ENCODE data around the gene HOTAIR.

Gene HOTAIR

DNA sequence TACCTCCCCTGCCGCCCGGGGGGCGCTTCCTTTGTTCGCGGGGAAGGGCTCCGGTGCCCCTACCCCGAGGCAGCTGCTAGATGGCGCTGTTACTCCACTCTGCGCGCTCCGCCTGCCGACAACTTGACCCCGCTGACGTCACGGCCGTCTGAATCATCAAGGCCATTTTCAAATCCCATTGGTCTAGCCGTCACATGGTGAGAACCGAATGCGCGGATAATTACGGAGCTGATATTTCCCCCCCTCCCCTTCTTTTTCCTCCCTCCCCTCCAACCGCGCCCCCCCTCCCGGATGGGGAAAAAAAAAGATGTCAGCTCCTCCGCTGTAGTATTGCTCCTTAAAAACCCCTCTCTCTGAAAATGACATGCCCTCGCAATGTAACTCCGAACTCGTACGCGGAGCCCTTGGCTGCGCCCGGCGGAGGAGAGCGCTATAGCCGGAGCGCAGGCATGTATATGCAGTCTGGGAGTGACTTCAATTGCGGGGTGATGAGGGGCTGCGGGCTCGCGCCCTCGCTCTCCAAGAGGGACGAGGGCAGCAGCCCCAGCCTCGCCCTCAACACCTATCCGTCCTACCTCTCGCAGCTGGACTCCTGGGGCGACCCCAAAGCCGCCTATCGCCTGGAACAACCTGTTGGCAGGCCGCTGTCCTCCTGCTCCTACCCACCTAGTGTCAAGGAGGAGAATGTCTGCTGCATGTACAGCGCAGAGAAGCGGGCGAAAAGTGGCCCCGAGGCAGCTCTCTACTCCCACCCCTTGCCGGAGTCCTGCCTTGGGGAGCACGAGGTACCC, 10.3 kb upstream of the HOTAIR start, which contains the start of gene HOXC10:
HOXC10 (plus strand) TSS at position 246 of the 791 bp plus-strand sequence; CDS start at position 360, 114 bp downstream.
- DNase-seq, result peak; percentile 98

DNA sequence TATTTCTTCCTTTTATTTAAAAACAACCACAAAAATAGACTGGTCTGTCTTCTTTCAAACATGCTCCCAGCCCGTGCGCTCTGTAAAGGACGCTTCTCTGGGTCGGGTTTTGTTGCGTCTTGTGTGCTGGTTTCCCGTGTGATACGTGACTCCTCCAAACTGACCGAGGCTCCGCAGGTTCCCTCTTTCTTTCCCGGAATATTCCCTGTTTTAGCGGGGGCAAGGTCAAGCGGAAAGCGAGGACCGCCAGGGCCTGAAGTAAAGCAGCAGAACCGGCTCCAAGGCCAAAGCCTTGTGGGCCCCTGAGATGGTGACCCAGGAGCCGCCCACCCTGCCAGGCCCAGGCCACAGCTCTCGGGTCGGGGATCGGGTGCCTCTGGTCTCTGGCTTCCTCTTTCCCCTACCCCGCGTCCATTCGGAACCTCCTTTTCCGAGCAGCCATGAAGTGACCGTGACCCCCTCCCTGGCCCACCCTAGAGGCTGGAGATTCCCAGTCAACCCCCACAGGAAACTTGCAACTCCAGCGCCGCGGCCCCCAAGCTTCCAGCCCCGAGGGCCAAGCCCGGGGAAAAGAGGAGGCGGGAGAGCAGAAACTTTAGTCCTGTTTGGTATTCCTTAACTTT, 9.3 kb upstream of the HOTAIR start:
- DNase-seq, result no peak

DNA sequence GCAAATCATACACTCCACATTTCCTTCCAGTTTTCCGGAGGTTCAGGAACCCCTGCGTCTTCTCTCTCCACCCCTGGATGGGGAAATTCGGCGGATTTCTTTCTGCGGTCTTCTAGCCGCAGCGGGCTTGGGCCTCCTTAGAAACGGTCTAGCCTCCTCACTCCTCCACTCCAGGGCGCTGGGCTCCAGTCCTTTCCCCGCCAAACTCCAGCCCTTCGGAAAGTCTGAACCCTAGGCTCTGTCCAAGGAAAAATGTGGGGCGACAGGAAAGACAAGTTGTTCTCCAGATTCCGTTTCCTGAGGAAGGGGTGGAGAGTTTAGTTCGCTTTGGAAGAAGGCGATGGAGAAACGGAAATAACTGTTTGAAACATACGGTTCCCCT, 8.8 kb upstream of the HOTAIR start:
- DNase-seq, result no peak

DNA sequence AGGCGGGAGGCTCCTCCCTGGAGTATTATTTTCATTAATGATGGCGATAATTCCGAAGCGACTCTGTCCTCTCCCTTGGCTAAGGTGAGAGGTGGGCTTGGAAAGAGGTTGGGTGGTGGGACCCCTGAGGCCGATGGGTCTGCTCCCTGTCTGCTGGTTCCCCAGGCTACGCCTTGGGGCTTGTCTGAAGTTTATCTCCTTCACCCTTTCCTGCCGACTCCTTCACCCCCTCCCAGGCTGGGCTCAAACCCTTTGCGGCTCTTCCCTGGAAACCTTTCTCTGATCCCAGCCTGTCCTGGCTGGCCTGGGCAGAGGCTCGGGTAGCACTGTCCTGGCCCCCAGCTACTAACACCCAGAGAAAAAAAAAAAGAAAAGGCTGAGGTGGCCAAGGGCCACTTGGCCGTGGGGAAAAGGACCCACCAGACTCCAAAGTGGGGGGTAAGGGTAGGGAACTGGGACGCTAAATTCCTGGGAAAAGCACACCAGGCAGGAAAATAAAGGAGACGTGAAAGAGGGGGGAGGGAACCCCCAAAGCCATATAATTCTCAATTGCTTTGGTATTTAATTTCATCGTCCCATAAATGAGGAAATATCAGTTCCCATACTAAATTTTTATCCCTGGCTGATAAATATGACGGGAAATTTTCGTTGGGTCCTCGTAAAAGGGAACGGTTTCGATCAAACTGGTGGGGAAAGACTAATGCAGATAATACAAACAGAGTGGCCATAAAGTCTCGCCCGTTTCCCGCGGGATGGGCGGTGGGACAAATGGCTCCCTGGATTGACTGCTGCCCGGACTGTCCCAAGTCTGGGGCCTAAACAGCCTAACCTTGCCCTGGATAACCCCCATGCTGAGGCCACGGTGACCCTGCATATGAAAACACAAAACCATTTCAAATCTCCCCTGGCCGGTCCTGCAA, 8.2 kb upstream of the HOTAIR start:
- no peak for DNase-seq

DNA sequence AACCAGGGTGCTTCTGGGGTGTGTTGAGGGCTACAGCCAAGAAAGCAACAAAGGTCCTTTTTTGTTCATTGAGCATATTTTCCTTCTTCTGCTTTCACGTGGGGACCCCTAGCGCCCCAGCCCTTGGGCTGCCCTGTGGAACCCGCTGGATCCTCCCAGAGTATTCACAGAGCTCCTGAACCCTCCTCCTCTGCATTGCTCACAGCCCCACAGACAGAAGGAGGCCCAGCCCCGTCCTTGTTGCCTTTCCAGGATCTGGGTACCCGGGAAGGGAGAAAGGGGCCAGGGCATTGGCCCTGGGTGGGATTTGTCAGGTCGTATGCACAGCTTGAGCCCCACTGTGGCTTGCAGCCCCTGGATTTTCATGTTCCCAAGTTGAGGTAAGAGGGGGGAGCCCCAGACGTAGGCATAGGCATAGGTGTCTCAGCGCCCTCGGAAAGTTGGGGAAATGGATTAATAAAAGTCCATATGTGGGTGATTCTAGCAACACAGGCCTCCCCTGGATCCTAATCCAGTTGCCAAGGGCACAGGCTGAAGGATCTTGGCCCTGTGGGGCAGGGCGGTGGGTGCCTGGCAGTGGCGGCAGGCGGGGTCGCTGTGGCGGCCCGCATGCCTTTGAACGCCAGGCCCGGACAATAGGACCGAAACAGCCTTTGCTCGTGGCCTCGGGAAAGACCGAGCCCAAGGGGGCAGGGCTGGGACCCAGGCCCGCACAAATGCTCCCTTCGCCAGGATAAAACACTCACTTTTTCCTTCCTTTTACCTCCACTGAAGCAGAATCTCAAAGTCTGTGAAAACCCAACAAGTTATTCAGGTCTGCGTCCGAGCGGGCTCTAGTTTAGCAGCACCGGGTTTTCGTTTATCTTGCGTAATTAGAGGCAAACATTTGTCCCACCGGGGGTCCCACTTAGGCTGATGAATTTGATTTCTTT, 7.1 kb upstream of the HOTAIR start:
- DNase-seq, result no peak

DNA sequence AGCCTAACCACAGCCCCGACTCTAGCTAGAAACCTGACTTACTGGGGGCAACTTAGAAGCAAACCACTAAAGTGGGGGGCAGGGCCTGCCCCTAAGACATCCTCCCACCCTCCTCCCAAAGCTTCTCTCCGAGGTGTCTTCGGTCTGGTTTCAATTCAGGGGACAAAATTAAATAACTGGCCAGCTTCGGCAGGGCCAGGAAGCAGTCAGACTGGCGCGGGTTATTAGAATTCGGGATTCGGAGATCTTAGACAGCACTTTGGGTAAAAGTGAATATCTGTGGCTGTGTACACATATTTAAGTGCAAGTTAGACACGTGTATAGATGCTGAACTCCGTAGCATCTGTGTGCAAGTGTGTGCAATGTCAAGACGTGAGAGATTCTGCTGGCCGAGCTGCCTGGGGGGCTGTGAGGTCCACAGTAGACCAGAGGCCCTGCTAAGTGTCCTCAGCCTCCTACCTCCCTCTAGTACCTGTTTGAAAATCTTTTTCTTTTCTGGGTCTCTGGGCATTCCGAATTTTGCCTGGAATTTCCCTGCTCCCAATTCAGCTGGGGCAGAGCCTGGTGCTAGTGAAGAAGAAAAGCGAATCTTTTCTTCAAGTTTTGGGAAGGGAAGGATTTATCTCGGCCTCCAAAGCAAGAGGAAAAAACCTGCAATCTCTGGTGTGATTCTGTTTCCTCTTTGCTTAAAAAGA, 6.2 kb upstream of the HOTAIR start:
- DNase-seq, result no peak

DNA sequence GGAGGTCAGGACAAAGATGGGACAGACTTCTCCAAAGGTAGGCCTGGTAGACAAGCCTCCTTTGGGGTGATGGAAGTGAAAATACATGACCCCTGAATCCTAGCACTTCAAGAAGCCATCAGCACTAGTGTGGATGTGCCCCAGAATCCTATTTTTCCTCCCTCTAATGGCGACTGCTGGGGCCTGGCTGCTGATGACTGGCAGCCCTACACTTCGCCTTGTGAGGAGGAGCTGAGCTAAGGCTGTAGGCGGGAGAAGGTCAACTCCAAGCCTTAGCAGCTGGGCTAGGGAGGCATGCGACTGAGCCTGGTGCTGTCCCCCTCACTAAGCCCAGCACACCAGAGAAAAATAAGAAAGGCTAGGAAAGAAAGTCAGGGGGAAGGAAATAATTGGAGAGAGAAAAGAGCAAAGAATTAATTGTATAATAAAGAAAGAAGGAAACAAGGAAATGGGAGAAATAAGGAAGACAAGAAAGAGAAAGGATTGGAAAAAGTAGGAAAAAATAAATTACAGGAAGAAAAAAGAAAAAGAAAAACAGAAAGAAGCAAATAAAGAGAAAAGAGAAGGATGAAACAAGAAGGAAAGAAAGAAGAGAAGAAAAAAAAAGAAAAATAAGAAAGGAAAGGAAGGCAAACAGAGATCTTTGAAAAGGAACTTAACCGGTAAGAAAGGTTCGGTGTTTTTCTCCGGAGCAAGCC, 5.5 kb upstream of the HOTAIR start:
- no peak for DNase-seq

DNA sequence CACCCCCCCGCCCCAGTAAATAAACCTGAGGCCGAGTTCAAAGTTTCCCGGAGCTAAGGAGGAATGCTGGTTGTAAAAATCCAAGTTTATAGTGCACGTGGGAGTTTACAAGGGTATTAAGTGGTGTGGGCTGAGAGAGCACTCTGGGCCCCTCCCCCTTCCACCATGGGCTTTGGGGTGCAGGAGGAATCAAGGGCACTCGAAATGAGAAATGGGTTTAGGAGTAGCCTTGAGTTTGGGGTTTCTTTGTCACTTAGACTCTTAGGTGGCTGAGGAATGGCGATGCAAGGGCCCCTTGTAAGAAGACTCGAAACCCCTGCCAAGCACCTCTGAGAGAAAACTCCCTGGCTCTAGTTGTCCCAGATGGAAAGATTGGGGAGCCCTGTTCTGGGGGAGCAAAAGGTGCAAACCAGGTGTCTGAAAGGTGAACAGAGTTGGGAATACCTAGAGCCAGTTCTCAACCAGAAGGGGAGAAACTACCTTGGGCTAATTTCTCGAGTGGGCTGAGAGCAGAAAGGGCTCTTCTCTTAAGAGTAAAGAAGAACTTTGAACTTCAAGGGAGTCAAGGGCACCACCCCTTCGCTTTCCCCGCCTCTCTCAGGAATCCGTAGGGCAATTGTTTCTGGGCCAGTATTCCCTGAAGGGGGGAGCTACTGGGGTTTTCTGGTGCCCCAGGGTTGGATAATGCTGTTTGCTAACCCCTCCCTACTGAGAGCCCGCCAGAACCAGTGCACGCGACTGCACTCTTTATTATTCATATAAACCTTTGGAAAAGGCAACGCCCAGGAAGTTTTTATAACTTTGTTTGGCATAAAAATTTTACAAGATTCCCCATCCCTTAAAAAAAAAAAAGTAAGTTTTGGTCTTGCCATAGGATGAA, 4.0 kb upstream of the HOTAIR start:
- DNase-seq, result no peak

DNA sequence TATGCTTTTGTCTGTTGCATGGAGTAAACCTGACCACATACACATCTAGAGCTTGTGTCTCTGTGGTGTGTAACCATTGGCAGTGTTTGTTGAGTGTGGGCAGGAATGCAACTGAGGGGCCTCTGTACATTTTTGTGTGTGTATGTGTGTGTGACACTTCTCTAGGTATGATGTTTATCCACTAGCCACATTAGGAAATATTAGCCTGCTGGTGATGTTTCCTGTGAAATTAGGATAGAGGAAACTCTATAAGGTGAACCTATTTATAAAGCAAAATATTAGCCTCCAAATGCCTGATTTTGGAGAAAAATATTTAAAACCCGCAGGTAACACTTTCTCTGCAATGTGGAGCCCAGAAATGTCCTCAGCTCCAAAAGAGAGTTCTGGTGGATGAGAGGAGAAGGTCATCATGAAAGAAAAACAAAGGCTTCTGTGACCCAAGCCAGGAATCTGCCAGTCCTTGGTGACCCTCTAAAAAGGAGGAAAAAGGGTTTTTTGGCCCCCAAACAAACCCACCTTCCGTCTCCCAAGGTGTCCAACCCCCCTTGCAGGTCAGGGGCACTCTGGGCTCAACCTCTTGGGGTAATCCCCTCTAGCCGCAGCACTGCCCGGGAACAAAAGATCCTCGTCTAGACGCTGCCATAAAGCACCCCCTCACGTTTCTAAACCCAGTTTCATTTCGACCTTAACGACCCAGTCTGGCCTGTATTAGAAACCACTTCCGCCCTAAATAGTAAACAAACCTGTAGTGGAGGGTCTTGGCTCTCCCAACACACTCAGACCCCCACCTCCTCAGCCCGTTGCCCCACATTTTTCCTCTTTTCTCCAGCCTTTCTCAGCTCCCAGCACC, 3.1 kb upstream of the HOTAIR start:
- no peak for DNase-seq

DNA sequence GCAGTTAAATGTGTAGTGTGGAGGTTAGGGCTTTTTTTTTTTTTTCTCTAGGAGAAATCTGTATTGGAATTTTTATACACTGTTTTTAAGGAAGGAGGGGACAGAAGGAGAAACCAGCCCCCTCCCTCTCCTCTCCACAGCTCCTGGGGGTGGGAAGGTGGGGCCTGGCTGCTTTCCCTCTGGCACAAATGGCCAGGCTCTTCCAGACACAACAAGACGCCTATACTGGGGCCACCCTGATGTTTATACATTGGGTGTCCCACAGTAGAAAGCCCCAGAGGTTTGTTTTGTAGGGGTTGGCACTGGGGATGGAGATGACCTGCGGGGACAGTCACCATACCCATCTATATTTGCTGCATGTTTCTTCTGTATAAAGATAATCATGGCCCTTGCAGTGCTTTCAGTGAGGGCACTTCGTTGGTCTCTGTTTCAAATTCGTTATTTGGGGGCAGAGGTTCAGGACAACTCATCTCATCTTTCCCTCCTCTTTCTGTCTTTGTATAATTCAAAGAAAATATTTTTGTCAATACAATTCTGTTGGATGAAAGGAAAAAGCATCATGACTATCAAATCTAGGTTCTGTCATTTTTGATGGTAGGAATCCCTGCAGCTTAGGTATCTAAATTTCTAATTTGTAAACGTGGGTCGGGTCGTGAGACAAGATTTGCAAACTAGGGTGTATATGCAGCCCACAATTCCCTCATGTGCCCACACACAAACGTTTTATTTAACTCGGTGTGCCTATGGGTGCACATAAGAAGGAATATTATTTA, 2.3 kb upstream of the HOTAIR start:
- no peak for DNase-seq

DNA sequence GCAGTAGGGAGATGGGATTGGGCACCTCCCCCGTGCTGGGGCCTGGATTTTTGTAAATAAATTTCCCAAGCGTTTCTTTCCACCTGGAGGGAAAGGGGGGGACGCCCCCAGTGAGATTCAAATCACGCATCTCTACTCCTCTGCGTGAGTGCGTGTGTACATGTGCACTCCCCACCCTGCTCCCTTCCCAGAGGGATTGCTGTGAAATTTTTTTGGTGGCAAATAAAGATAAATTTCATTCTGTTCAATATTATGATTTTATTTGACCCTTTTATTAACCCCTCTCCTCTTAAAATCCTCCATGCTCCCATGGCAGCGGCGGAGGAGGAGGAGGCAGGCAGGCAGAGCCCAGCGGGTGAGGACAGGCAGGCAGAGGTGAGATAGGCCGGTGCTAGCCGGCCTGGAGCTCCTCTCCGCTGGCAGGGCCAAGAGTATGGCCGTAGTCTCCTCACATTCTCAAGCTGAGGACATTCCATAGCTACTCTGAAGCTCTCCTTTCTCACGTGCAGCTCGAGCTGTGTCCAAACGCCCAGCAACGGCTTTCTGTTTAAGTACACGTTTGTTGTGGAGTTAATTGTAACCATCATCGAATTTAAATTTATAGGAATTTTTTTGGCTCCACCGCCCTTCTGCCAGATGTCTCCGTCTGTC, 1.5 kb upstream of the HOTAIR start:
- DNase-seq, result peak; percentile 84

DNA sequence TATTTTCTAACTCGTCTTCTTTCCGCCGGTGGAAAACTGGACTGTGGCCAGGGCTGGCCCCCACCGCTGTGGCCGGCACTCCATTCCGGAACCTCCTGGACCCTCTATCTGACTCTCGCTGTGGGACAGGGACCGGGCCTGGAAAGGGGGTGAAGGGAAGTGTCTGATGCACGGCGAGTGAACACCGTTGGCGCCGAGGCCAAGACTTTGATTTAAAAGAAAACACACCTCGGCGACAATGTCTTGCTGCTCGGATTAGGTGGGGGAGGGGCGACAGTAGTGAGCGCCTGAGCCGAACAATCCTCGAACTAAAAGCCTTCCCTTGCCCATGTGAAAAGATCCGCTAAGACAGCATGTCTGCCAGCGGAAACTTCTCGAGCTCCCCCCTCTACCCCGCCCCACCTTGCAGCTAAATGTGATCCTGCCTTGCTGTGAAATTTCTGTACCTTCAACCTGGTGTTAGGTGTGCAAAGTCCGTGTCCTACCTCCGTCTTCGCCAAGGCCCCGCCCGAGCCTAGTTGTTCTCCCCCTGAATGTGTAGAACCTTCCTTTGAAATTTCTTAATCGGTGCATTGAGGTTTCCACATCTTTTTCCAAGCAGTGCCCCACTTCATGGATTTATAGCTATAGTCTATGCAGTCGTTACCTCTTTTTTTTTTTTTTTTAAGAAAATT, 862 bp upstream of the HOTAIR start:
- peak; percentile 44 for DNase-seq

DNA sequence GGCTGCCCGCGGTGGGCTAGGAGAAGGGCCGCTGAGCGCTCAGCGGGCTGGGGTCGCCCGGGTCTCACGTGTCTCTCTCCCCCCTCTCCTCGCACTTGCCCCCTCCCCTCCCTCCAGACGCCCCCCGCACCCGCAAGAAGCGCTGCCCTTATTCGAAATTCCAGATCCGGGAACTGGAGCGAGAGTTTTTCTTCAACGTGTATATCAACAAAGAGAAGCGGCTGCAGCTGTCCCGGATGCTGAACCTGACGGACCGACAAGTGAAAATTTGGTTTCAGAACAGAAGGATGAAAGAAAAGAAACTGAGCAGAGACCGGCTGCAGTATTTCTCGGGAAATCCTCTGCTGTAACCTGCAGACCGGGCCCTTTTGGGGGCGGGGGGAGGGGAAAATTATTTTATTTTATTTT, 314 bp upstream of the HOTAIR start:
- DNase-seq, result peak; percentile 50

DNA sequence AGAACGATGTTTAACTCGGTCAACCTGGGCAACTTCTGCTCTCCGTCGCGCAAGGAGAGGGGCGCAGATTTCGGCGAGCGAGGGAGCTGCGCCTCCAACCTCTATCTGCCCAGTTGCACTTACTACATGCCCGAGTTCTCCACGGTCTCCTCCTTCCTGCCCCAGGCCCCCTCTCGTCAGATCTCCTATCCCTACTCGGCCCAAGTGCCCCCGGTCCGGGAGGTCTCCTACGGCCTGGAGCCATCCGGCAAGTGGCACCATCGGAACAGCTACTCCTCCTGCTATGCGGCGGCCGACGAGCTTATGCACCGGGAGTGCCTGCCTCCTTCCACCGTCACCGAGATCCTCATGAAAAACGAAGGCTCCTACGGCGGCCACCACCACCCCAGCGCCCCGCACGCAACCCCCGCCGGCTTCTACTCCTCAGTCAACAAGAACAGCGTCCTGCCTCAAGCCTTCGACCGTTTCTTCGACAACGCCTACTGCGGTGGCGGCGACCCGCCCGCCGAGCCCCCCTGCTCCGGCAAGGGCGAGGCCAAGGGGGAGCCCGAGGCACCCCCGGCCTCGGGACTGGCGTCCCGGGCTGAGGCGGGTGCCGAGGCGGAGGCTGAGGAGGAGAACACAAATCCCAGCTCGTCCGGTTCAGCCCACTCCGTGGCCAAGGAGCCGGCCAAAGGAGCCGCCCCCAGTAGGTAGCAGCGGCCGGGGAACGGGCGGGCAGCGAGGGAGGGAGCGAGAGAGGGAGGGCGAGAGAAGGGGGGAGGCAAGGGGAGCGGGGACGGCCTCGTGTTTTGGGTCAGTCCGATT, 1.3 kb downstream of the HOTAIR start:
- peak; percentile 78 for DNase-seq

DNA sequence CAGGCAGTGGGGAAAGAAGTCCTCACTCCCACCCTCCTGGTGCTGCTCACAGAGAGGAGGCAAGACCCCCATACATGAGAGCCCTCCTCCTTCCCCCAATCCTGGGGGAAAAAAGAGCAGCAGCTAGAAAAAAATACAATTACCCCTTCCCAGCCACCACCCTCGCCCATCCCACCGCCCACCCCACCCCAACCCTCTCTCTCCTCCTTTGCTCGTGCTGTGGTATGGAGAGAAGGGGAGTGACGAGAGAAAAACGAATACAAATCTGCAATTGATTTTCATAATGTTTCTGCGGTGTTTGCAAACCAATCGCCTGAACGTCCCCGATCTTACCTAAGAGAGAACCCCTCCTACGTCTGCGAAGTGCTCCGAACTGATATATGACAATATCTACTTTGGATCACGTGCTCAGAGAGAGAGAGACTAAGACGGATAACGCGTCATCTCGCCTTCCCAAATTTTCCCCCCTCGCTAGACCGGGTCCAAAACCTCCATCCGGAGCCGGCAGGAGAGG, 2.0 kb downstream of the HOTAIR start, which contains the start of gene HOXC11:
HOXC11 (plus strand) TSS at position 405 of the 514 bp plus-strand sequence. CDS start 116 bp downstream, outside the sequence.
- no peak for DNase-seq

All from femur (tissue), 1 donor.